A549 (cell line): ENCODE measurements around the gene AKAP6.

Source experiments
- CTCF ChIP-seq: fragments of >200 bp; sonication (Bioruptor Twin); formaldehyde crosslinking; IDR thresholded peaks from 3 replicates; pipeline ENCODE4 v1.5.1; 2016
- EHF ChIP-seq: fragments of 250-450 bp; sonication (Bioruptor Pico); IDR thresholded peaks from 2 replicates; pipeline ENCODE4 v1.5.0; 2020; ENCODE audit warnings: mild to moderate bottlenecking
- GATA3 ChIP-seq: IDR thresholded peaks from 2 replicates; pipeline ENCODE4 v1.6.1; 2012; ENCODE audit warnings: borderline replicate concordance
- KDM5A ChIP-seq: fragments of 200-600 bp; sonication (generic); IDR thresholded peaks from 2 replicates; pipeline ENCODE4 v1.6.1; 2016; ENCODE audit warnings: antibody characterized with exemption, mild to moderate bottlenecking
- POLR2A ChIP-seq: IDR thresholded peaks from 2 replicates; pipeline ENCODE4 v1.6.1; 2012; ENCODE audit warnings: mild to moderate bottlenecking, low read length
- POLR2AphosphoS2 ChIP-seq: conservative IDR thresholded peaks from 2 replicates; pipeline ENCODE4 v1.6.1; 2012; ENCODE audit warnings: low read length, improper control_type of control experiment, inconsistent platforms
- RAD21 ChIP-seq, 2 experiments: fragments of >200 bp in 1 of 2; sonication (Bioruptor Twin) in 1 of 2; formaldehyde crosslinking in 1 of 2; IDR thresholded peaks in 1 of 2; conservative IDR thresholded peaks in 1 of 2; 2 replicates in 1 of 2; 3 replicates in 1 of 2; pipeline ENCODE4 v1.6.1; 2012 to 2018; ENCODE audit warnings: inconsistent platforms in 1 of 2
- RNF2 ChIP-seq: fragments of 200-600 bp; sonication (generic); IDR thresholded peaks from 2 replicates; pipeline ENCODE4 v1.6.1; 2016; ENCODE audit warnings: low read depth, mild to moderate bottlenecking, antibody characterized with exemption, moderate library complexity, borderline replicate concordance
- ZFP36 ChIP-seq: fragments of 450-650 bp; IDR thresholded peaks from 2 replicates; pipeline ENCODE4 v1.6.1; 2014; ENCODE audit warnings: borderline replicate concordance; ENCODE audit not compliant: partially characterized antibody
- ZSCAN20 ChIP-seq: fragments of 250-450 bp; sonication (Bioruptor Pico); IDR thresholded peaks from 2 replicates; pipeline ENCODE4 v1.8.0; 2022; ENCODE audit warnings: mild to moderate bottlenecking, moderate library complexity
- TF ChIP-seq, protein P1 (sequence below): fragments of 200-600 bp; sonication (generic); IDR thresholded peaks from 2 replicates; pipeline ENCODE4 v1.6.1; 2016; ENCODE audit warnings: antibody characterized with exemption, mild to moderate bottlenecking, moderate library complexity

DNA sequence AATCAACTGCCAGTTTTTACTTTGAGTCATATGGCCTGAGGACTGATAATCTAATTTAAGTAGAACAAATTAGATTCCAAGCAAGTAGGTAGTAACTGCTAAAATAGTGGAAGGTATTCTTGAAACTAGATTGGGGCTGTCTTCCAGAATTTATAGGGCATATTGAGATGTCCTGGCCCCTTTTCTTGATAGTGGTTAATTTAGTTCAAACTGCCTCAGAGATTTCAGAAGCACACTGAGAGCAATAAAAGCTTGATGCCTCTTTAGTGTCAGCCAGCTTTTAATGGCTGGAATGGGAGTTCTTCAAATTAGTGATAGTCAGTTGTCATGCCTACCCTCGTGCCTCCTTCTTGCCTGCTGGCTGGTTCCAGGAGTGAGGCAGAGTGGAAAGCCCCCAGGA lies 120.5 kb downstream of the AKAP6 start:
- TF ChIP-seq CTCF, result no peak
- no peak for TF ChIP-seq POLR2A
- no peak for TF ChIP-seq RNF2
- no peak for TF ChIP-seq ZFP36
- TF ChIP-seq, protein P1, sequence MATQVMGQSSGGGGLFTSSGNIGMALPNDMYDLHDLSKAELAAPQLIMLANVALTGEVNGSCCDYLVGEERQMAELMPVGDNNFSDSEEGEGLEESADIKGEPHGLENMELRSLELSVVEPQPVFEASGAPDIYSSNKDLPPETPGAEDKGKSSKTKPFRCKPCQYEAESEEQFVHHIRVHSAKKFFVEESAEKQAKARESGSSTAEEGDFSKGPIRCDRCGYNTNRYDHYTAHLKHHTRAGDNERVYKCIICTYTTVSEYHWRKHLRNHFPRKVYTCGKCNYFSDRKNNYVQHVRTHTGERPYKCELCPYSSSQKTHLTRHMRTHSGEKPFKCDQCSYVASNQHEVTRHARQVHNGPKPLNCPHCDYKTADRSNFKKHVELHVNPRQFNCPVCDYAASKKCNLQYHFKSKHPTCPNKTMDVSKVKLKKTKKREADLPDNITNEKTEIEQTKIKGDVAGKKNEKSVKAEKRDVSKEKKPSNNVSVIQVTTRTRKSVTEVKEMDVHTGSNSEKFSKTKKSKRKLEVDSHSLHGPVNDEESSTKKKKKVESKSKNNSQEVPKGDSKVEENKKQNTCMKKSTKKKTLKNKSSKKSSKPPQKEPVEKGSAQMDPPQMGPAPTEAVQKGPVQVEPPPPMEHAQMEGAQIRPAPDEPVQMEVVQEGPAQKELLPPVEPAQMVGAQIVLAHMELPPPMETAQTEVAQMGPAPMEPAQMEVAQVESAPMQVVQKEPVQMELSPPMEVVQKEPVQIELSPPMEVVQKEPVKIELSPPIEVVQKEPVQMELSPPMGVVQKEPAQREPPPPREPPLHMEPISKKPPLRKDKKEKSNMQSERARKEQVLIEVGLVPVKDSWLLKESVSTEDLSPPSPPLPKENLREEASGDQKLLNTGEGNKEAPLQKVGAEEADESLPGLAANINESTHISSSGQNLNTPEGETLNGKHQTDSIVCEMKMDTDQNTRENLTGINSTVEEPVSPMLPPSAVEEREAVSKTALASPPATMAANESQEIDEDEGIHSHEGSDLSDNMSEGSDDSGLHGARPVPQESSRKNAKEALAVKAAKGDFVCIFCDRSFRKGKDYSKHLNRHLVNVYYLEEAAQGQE, result no peak
- TF ChIP-seq GATA3, result no peak
- no peak for TF ChIP-seq KDM5A
- TF ChIP-seq POLR2AphosphoS2, result no peak
- TF ChIP-seq RAD21 (conservative IDR thresholded peaks at IDR 0.05 in 1 of 2, IDR thresholded peaks at IDR 0.05 in 1 of 2), result no peak
- TF ChIP-seq ZSCAN20 (CRISPR knock-in tag), result no peak
- no peak for TF ChIP-seq EHF (CRISPR knock-in tag)
